Measurements from ENCODE around the gene DNAJB13. TPM values are rescaled to one million over a fixed set of nuclear protein-coding genes. Genes with fewer than 3 reads are reported as not detected.

DNAJB13 gene
- total RNA-seq, 1 donor from 2014 or later, result not detected

- DNase-seq (ENCODE audit: low read depth, low spot score), result no peak
Measured at GRCh38 chr11:73999581-74000306, 48.9 kb downstream of the DNAJB13 start.

- no peak for DNase-seq (ENCODE audit: low read depth, low spot score)
Measured at GRCh38 chr11:74000307-74001133, 49.7 kb downstream of the DNAJB13 start.

GRCh38 chr11:74001822-74002286, 51.0 kb downstream of the DNAJB13 start:
- DNase-seq (ENCODE audit: low read depth, low spot score), result no peak

GRCh38 chr11:74002832-74003231, 52.0 kb downstream of the DNAJB13 start:
- DNase-seq (ENCODE audit: low read depth, low spot score), result no peak

GRCh38 chr11:74004046-74004695, 53.3 kb downstream of the DNAJB13 start:
- DNase-seq (ENCODE audit: low read depth, low spot score), result no peak

- DNase-seq (ENCODE audit: low read depth, low spot score), result no peak
Measured at GRCh38 chr11:74004759-74005615, 54.2 kb downstream of the DNAJB13 start.

GRCh38 chr11:74005721-74006517, 55.1 kb downstream of the DNAJB13 start:
- DNase-seq (ENCODE audit: low read depth, low spot score), result no peak

GRCh38 chr11:74006743-74007304, 56.0 kb downstream of the DNAJB13 start:
- DNase-seq (ENCODE audit: low read depth, low spot score), result no peak

GRCh38 chr11:74007691-74008372, 57.0 kb downstream of the DNAJB13 start:
- DNase-seq (ENCODE audit: low read depth, low spot score), result no peak

- no peak for DNase-seq (ENCODE audit: low read depth, low spot score)
Measured at GRCh38 chr11:74008373-74009229, 57.8 kb downstream of the DNAJB13 start, which contains the start of gene UCP3. Gene UCP3 (minus strand): TSS chr11:74009085. CDS start chr11:74007042, 2,043 bp downstream.

- no peak for DNase-seq (ENCODE audit: low read depth, low spot score)
Measured at GRCh38 chr11:74009230-74009547, 58.4 kb downstream of the DNAJB13 start.

GRCh38 chr11:74009675-74010305, 59.0 kb downstream of the DNAJB13 start:
- DNase-seq (ENCODE audit: low read depth, low spot score), result no peak

GRCh38 chr11:74010306-74011300, 59.8 kb downstream of the DNAJB13 start:
- DNase-seq (ENCODE audit: low read depth, low spot score), result no peak

- no peak for DNase-seq (ENCODE audit: low read depth, low spot score)
Measured at GRCh38 chr11:74011360-74012073, 60.7 kb downstream of the DNAJB13 start.

GRCh38 chr11:74012074-74012809, 61.4 kb downstream of the DNAJB13 start:
- no peak for DNase-seq (ENCODE audit: low read depth, low spot score)

Data from pulmonary artery endothelial cell (primary cell).